OCI-LY7 (cell line): ENCODE data around the gene RSBN1L. TPM values are rescaled to one million over a fixed set of nuclear protein-coding genes. Genes with fewer than 3 reads are reported as not detected.

Experiments
- BruUV-seq: library from RNA; stranded (reverse); fragments of 400-500 nt; replicated peaks from 2 replicates; lab custom pipeline; 2021; lab: Mats Ljungman, UMichigan
- CTCF ChIA-PET: fragments of 300-600 bp; sonication (Branson Sonifier 250); formaldehyde crosslinking; loops from one replicate; lab custom pipeline; 2022; ENCODE audit warnings: antibody characterized with exemption; ENCODE audit not compliant: unreplicated experiment; lab: Charles Lee
- POLR2A ChIA-PET: fragments of 300-600 bp; sonication (Branson Sonifier 250); formaldehyde crosslinking; loops from one replicate; lab custom pipeline; 2022; ENCODE audit warnings: antibody characterized with exemption; lab: Charles Lee
- DNase-seq: peaks from one replicate; pipeline ENCODE4 v3.0.0-alpha.2; 2015; ENCODE audit warnings: low spot score
- H2AFZ ChIP-seq: fragments of 200-600 bp; sonication (generic), shearing (Covaris generic); 2 replicates; pipeline ENCODE4 v1.6.1; 2014; ENCODE audit warnings: mild to moderate bottlenecking, antibody characterized with exemption, low read length, moderate library complexity
- H3K27ac ChIP-seq: fragments of 200-600 bp; sonication (generic); 2 replicates; pipeline ENCODE4 v1.5.1; 2014; ENCODE audit warnings: mixed run types, low read depth, mild to moderate bottlenecking, moderate library complexity, low read length, inconsistent platforms; ENCODE audit not compliant: poor library complexity, severe bottlenecking
- H3K36me3 ChIP-seq: fragments of 200-600 bp; sonication (generic); 2 replicates; pipeline ENCODE4 v1.6.1; 2014; ENCODE audit warnings: mild to moderate bottlenecking, antibody characterized with exemption, low read length, moderate library complexity, mixed read lengths; ENCODE audit not compliant: insufficient read depth
- H3K4me1 ChIP-seq: fragments of 200-600 bp; sonication (generic); 2 replicates; pipeline ENCODE4 v1.5.1; 2014; ENCODE audit warnings: mild to moderate bottlenecking, low read length; ENCODE audit not compliant: insufficient read depth, poor library complexity, severe bottlenecking
- H3K4me2 ChIP-seq: fragments of 200-600 bp; sonication (generic); 2 replicates; pipeline ENCODE4 v1.6.1; 2014; ENCODE audit warnings: mild to moderate bottlenecking, low read length
- H3K4me3 ChIP-seq: fragments of 200-600 bp; sonication (generic); 2 replicates; pipeline ENCODE4 v1.5.1; 2014; ENCODE audit warnings: mild to moderate bottlenecking, low read depth, low read length; ENCODE audit not compliant: poor library complexity, severe bottlenecking
- H3K79me2 ChIP-seq: fragments of 200-600 bp; sonication (generic); 2 replicates; pipeline ENCODE4 v1.6.1; 2016; ENCODE audit warnings: low read depth, mild to moderate bottlenecking, low read length, moderate library complexity, mixed read lengths; ENCODE audit not compliant: insufficient read depth
- H3K9me2 ChIP-seq: fragments of 200-600 bp; sonication (generic); 2 replicates; pipeline ENCODE4 v1.6.1; 2016; ENCODE audit warnings: mild to moderate bottlenecking, low read length, mixed read lengths; ENCODE audit not compliant: insufficient read depth
- H3K9me3 ChIP-seq: fragments of 200-600 bp; sonication (generic); 2 replicates; pipeline ENCODE4 v1.6.1; 2014; ENCODE audit warnings: mild to moderate bottlenecking, mixed run types, low read length, mixed read lengths
- H4K20me1 ChIP-seq: fragments of 200-600 bp; sonication (generic); 2 replicates; pipeline ENCODE4 v1.6.1; 2014; ENCODE audit warnings: mild to moderate bottlenecking, antibody characterized with exemption, low read length, moderate library complexity, mixed read lengths; ENCODE audit not compliant: insufficient read depth
- CTCF ChIP-seq: fragments of 200-600 bp; sonication (generic); conservative IDR thresholded peaks from 2 replicates; pipeline ENCODE4 v1.5.1; 2014; ENCODE audit warnings: mild to moderate bottlenecking, antibody characterized with exemption, low read length, moderate library complexity, mixed read lengths
- EZH2phosphoT487 ChIP-seq: fragments of 200-600 bp; sonication (generic); IDR thresholded peaks from 2 replicates; pipeline ENCODE4 v1.6.1; 2018; ENCODE audit warnings: low read depth, borderline replicate concordance, mild to moderate bottlenecking, mixed run types, antibody characterized with exemption, low read length, moderate library complexity, mixed read lengths
- intact Hi-C: fragments of 100-400 bp; cut with micrococcal nuclease; formaldehyde crosslinking; loops from one replicate; pipeline ENCODE4 v1.10.0; 2022; ENCODE audit not compliant: unreplicated experiment
- total RNA-seq, 2 experiments: library from RNA; depleted of rRNA in 1 of 2; stranded (reverse); fragments of >200 nt in 1 of 2; shearing (Covaris generic) in 1 of 2; gene quantifications; 2 replicates each; pipeline ENCODE4 v1.2.3, GENCODE V29; 2014 to 2022

The RSBN1L gene
- total RNA-seq, 2 experiments from 2014 or later = 23.3 to 30.4 TPM

DNA sequence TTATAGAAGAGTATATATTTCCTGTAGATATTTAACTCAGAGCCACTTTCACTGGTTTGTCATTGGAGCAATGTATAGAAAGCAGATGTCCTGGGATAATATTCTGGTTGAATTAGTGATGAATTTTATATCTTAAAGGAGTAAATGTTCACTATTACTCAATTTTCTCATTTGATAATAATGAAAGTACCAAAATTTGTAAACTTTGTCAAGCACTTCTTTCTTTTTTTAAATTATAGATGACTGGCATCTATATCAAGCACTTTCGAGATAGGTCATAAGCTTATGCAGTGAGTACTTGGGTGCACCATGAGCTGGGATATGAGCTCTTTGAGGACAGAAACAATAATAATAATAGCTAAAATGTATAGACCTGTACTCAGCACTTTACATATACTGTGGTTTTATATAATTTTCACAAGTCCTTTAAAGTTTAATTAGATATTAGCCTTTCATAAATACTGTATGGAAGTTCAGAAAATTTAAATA lies 11.3 kb downstream of the RSBN1L start:
- Histone ChIP-seq H3K27ac (no peak overlapping the region), H2AFZ (no peak overlapping the region), H3K9me2 (no peaks in the 10 kb centered on the region), H3K36me3 (peaks cover 87% of the 10 kb centered on the region), H3K4me1 (peaks cover 6% of the 10 kb centered on the region), H3K9me3 (no peaks in the 10 kb centered on the region; the same call in 1 of the 2 replicates), H3K4me2 (no peak overlapping the region), H4K20me1 (peaks cover 15% of the 10 kb centered on the region), H3K4me3 (no peak overlapping the region), H3K79me2 (peaks cover 100% of the 10 kb centered on the region)
- CTCF ChIA-PET = no interaction called here
- TF ChIP-seq CTCF = no peak
- no peak for TF ChIP-seq EZH2phosphoT487
- no peak for DNase-seq
- no TSS peak for BruUV-seq
- POLR2A ChIA-PET = interaction anchor here (0.6 to 1.6 kb wide), 8 partner anchors 8 to 598 kb away, joined by 3 to 7 read pairs (median 4); no protein-coding TSS in a partner anchor
- intact Hi-C loops = no loop called here

DNA sequence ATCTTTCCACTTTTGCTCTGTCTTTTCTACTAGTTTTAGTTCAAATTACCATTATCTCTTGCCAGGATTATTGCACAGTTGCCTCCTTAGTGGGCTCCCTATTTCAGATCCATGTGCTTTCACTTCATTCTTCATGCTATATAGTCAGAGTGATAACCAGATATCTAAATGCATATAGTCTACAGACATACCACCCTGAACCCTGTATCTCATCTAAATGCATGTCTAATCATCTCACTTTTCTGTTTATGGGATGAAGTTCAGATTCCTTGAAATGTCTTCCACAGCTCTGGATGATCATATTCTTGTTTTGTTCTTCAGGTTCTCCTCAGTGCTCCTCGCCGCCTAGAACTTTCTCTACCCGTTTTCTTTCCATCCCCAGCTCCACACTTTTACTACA lies 13.8 kb downstream of the RSBN1L start:
- no peaks in the 10 kb centered on the region for H3K4me1 ChIP-seq
- H3K4me3 ChIP-seq = no peak overlapping the region
- 0 out of 2 replicates have a peak, but pooled peaks cover 6% of the 10 kb centered on the region for H4K20me1 ChIP-seq
- peaks cover 88% of the 10 kb centered on the region for H3K36me3 ChIP-seq
- H3K79me2 ChIP-seq = peaks cover 97% of the 10 kb centered on the region
- no peaks in the 10 kb centered on the region; the same call in 1 of the 2 replicates for H3K9me3 ChIP-seq
- POLR2A ChIA-PET = interaction anchor here (0.6 to 1.1 kb wide), 3 partner anchors 8 to 12 kb away, joined by 3 to 4 read pairs (median 3); no protein-coding TSS in a partner anchor
- no peak for TF ChIP-seq CTCF
- no peak for TF ChIP-seq EZH2phosphoT487
- H2AFZ ChIP-seq = no peak overlapping the region
- CTCF ChIA-PET = no interaction called here
- H3K4me2 ChIP-seq = no peak overlapping the region
- no peak overlapping the region for H3K27ac ChIP-seq
- BruUV-seq = no TSS peak
- intact Hi-C loops = no loop called here
- no peaks in the 10 kb centered on the region for H3K9me2 ChIP-seq
- no peak for DNase-seq

DNA sequence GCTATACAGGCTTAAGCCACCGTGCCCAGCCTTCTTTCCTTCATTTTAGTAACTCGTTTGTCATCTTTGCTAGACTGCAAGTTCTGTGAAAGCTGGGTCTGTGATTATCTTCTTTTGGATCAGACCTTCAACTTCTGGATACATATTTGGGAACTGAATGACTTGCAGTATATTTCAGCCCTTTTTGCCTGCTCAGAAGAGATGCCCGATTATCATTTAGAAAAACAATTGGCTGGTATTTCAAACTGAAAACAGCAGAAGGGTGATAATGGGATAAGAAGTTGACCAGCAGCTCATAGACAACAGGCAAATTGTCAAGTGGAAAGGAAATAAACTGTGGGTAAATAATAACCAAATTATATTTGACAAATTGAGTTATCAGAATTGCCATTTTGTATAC lies 14.6 kb downstream of the RSBN1L start:
- no peaks in the 10 kb centered on the region for H3K4me1 ChIP-seq
- peaks cover 81% of the 10 kb centered on the region for H3K36me3 ChIP-seq
- no peak overlapping the region for H3K27ac ChIP-seq
- CTCF ChIA-PET = no interaction called here
- no peak overlapping the region for H3K4me2 ChIP-seq
- H3K9me3 ChIP-seq = no peaks in the 10 kb centered on the region; the same call in 1 of the 2 replicates
- BruUV-seq = no TSS peak
- H3K79me2 ChIP-seq = peaks cover 97% of the 10 kb centered on the region
- intact Hi-C loops = no loop called here
- POLR2A ChIA-PET = interaction anchor here (0.7 to 1.2 kb wide), 3 partner anchors 9 to 541 kb away, joined by 3 to 4 read pairs (median 4); no protein-coding TSS in a partner anchor
- no peak for DNase-seq
- H3K4me3 ChIP-seq = no peak overlapping the region
- 0 out of 2 replicates have a peak, but pooled peaks cover 6% of the 10 kb centered on the region for H4K20me1 ChIP-seq
- no peak for TF ChIP-seq CTCF
- TF ChIP-seq EZH2phosphoT487 = no peak
- no peak overlapping the region for H2AFZ ChIP-seq
- no peaks in the 10 kb centered on the region for H3K9me2 ChIP-seq
